HepG2 (cell line): Measurements from ENCODE around the gene PSD. TPM values are rescaled to one million over a fixed set of nuclear protein-coding genes. Genes with fewer than 3 reads are reported as not detected.

Source experiments
- ATAD3A ChIP-seq: sonication (generic); formaldehyde crosslinking; IDR thresholded peaks from 2 replicates; pipeline ENCODE4 v1.4.0; 2020; ENCODE audit warnings: missing genetic modification reagents
- BCL6 ChIP-seq: IDR thresholded peaks from 2 replicates; pipeline ENCODE4 v1.6.1; 2016; ENCODE audit warnings: missing genetic modification reagents, missing compliant biosample characterization
- FOXO1 ChIP-seq: sonication (generic); formaldehyde crosslinking; IDR thresholded peaks from 2 replicates; pipeline ENCODE4 v1.4.0; 2020; ENCODE audit warnings: missing genetic modification reagents
- HMGXB3 ChIP-seq: sonication (generic); formaldehyde crosslinking; IDR thresholded peaks from 2 replicates; pipeline ENCODE4 v1.4.0; 2020; ENCODE audit warnings: missing genetic modification reagents, borderline replicate concordance
- MTF2 ChIP-seq: sonication (generic); formaldehyde crosslinking; IDR thresholded peaks from 2 replicates; pipeline ENCODE4 v1.5.0; 2020; ENCODE audit warnings: missing genetic modification reagents, borderline replicate concordance
- PAXIP1 ChIP-seq: sonication (generic); formaldehyde crosslinking; conservative IDR thresholded peaks from 2 replicates; pipeline ENCODE4 v1.4.0; 2020; ENCODE audit warnings: mild to moderate bottlenecking, missing genetic modification reagents, moderate library complexity
- RELA ChIP-seq: sonication (generic); formaldehyde crosslinking; IDR thresholded peaks from 2 replicates; pipeline ENCODE4 v1.4.0; 2020; ENCODE audit warnings: missing genetic modification reagents
- SATB2 ChIP-seq: sonication (generic); formaldehyde crosslinking; IDR thresholded peaks from 2 replicates; pipeline ENCODE4 v1.5.0; 2020; ENCODE audit warnings: missing genetic modification reagents
- SNAPC5 ChIP-seq: sonication (generic); formaldehyde crosslinking; IDR thresholded peaks from 2 replicates; pipeline ENCODE4 v1.8.1; 2023; ENCODE audit warnings: mild to moderate bottlenecking, missing genetic modification reagents, borderline replicate concordance
- SP5 ChIP-seq: IDR thresholded peaks from 2 replicates; pipeline ENCODE4 v1.6.1; 2016; ENCODE audit warnings: low read depth, borderline replicate concordance
- ZBTB33 ChIP-seq: sonication (generic); formaldehyde crosslinking; IDR thresholded peaks from 2 replicates; pipeline ENCODE4 v1.4.0; 2020; ENCODE audit warnings: missing genetic modification reagents
- ZFP90 ChIP-seq: sonication (generic); formaldehyde crosslinking; IDR thresholded peaks from 2 replicates; pipeline ENCODE4 v1.8.0; 2022; ENCODE audit warnings: missing genetic modification reagents, mild to moderate bottlenecking, inconsistent platforms, borderline replicate concordance
- ZNF292 ChIP-seq: sonication (generic); formaldehyde crosslinking; IDR thresholded peaks from 2 replicates; pipeline ENCODE4 v1.8.1; 2022; ENCODE audit warnings: mild to moderate bottlenecking, low read depth, missing genetic modification reagents, borderline replicate concordance
- ZNF331 ChIP-seq: sonication (generic); formaldehyde crosslinking; IDR thresholded peaks from 2 replicates; pipeline ENCODE4 v1.4.0; 2020; ENCODE audit warnings: missing genetic modification reagents
- ZNF337 ChIP-seq: sonication (generic); formaldehyde crosslinking; IDR thresholded peaks from 2 replicates; pipeline ENCODE4 v1.5.1; 2020; ENCODE audit warnings: missing genetic modification reagents, low read depth, mild to moderate bottlenecking, borderline replicate concordance
- ZNF563 ChIP-seq: sonication (generic); formaldehyde crosslinking; IDR thresholded peaks from 2 replicates; pipeline ENCODE4 v1.8.0; 2022; ENCODE audit warnings: mild to moderate bottlenecking, moderate library complexity, missing genetic modification reagents
- ZNF597 ChIP-seq: sonication (generic); formaldehyde crosslinking; IDR thresholded peaks from 2 replicates; pipeline ENCODE4 v1.5.0; 2020; ENCODE audit warnings: missing genetic modification reagents
- polyA plus RNA-seq, 8 experiments: library from polyadenylated mRNA; depleted of rRNA in 3 of 8; stranded (reverse) in 7 of 8; unstranded in 1 of 8; fragments of >200 nt; fragmentation: Illumina TruSeq in 4 of 8; extraction: Trizol in 4 of 8; gene quantifications; 2 replicates each; pipeline versions ENCODE4 v1.2.1 to v1.2.3, GENCODE V29; 2011 to 2016; ENCODE audit warnings: low read depth in 4 of 8, missing spikeins in 1 of 8, mixed read lengths in 1 of 8; ENCODE audit not compliant: insufficient read depth in 1 of 8
- total RNA-seq, 5 experiments: library from RNA; depleted of rRNA; stranded (reverse); fragments of >200 nt; fragmentation: Illumina TruSeq; extraction: Trizol; gene quantifications; 2 replicates each; pipeline ENCODE4 v1.2.3, GENCODE V29; 2016; ENCODE audit warnings: low read depth in 1 of 5

Gene PSD
- total and polyA plus RNA-seq, 2 of the 13 experiments (the other 11 are each of a cell fraction or from before 2014, with no cell fraction given), result 0.35 to 0.58 TPM

- 0 out of 2 replicates have a peak, but pooled peaks have one; percentile 66 for TF ChIP-seq SATB2 (CRISPR knock-in tag)
- no peak for TF ChIP-seq SNAPC5 (CRISPR knock-in tag)
- TF ChIP-seq PAXIP1 (CRISPR knock-in tag), result peak; percentile 27
- no peak for TF ChIP-seq HMGXB3 (CRISPR knock-in tag)
- TF ChIP-seq SP5 (CRISPR knock-in tag), result no peak
- peak; percentile 14; the same call in 1 of the 2 replicates for TF ChIP-seq ZNF292 (CRISPR knock-in tag)
- TF ChIP-seq FOXO1 (CRISPR knock-in tag), result no peak
- TF ChIP-seq RELA (CRISPR knock-in tag), result peak; percentile 99
- no peak for TF ChIP-seq ATAD3A
- TF ChIP-seq ZNF337 (CRISPR knock-in tag), result no peak
- TF ChIP-seq MTF2 (CRISPR knock-in tag), result no peak
- TF ChIP-seq ZBTB33 (CRISPR knock-in tag), result no peak
- no peak for TF ChIP-seq ZNF597
- TF ChIP-seq BCL6, result no peak; the same call in 1 of the 2 replicates
- peak; percentile 56; the same call in 1 of the 2 replicates for TF ChIP-seq ZNF563 (CRISPR knock-in tag)
- no peak for TF ChIP-seq ZNF331 (CRISPR knock-in tag)
- peak; percentile 72 for TF ChIP-seq ZFP90
These were observed 24.3 kb downstream of the PSD start (continued) for GRCh38 chr10:102394079-102394800.
